ENCODE results near the gene IL9R.

DNA sequence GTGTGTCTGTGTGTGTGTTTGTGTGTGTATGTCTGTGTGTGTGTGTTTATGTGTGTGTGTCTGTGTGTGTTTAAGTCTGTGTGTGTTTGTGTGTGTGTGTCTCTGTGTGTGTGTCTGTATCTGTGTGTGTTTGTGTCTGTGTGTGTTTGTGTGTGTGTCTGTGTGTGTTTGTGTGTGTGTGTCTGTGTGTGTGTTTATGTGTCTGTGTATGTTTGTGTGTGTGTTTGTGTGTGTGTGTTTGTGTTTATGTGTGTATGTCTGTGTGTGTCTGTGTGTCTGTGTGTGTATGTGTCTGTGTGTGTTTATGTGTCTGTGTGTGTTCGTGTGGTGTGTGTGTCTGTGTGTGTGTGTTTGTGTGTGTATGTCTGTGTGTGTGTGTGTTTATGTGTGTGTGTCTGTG lies 11.4 kb downstream of the IL9R start:
- TF ChIP-seq, protein P1, sequence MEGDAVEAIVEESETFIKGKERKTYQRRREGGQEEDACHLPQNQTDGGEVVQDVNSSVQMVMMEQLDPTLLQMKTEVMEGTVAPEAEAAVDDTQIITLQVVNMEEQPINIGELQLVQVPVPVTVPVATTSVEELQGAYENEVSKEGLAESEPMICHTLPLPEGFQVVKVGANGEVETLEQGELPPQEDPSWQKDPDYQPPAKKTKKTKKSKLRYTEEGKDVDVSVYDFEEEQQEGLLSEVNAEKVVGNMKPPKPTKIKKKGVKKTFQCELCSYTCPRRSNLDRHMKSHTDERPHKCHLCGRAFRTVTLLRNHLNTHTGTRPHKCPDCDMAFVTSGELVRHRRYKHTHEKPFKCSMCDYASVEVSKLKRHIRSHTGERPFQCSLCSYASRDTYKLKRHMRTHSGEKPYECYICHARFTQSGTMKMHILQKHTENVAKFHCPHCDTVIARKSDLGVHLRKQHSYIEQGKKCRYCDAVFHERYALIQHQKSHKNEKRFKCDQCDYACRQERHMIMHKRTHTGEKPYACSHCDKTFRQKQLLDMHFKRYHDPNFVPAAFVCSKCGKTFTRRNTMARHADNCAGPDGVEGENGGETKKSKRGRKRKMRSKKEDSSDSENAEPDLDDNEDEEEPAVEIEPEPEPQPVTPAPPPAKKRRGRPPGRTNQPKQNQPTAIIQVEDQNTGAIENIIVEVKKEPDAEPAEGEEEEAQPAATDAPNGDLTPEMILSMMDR (IDR thresholded peaks at IDR 0.05), result no peak
- TF ChIP-seq POLR2A (IDR thresholded peaks at IDR 0.05), result no peak

Data from adrenal gland (tissue), 5 donors.